Measurements from ENCODE around the gene OLFML1. TPM values are rescaled to one million over a fixed set of nuclear protein-coding genes. Genes with fewer than 3 reads are reported as not detected.

Gene OLFML1
- total RNA-seq, 1 experiment from 2014 or later = not detected

DNA sequence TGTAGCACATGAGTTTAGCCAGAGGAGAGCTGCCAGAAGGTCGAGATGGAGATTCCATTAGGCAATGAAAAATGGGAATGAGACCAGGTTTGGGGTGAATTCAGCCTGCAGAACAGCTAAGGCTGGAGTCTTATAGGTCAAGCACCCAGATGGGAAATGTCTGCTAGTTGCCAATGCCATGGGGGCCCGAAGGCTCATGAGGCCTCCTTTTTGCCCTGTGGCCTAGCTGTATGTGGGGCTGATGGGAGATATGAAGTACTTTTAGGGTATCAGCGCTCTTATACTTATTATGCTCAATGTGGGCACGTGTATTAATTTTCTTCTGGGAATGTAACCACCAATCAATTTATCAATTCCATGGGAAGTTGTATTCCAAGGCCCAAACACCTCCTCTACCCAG, 37.2 kb downstream of the OLFML1 start:
- Histone ChIP-seq H3K9me2 (replicated peaks; ENCODE audit: low read length) (no peaks in the 10 kb centered on the region), H3K27me3 (ENCODE audit: low read length) (peaks cover 25% of the 10 kb centered on the region), H3K27ac (ENCODE audit: low read length) (no peak overlapping the region), H4K20me1 (ENCODE audit: low read length) (no peaks in the 10 kb centered on the region), H3K79me2 (ENCODE audit: low read length) (no peaks in the 10 kb centered on the region), H3F3A (ENCODE audit: low read length, unreplicated experiment) (no peaks in the 10 kb centered on the region), H3K9me3 (ENCODE audit: low read length) (no peaks in the 10 kb centered on the region), H3K4me1 (ENCODE audit: insufficient read depth, low read length) (no peaks in the 10 kb centered on the region), H3K9ac (ENCODE audit: low read length) (no peak overlapping the region), H2AFZ (ENCODE audit: low read length) (no peak overlapping the region), H3K4me2 (ENCODE audit: low read length) (no peak overlapping the region), H3K36me3 (ENCODE audit: low read depth, low read length) (no peaks in the 10 kb centered on the region), H3K4me3 (ENCODE audit: low read length) (no peak overlapping the region)
- BruUV-seq (replicated peaks) = no TSS peak
- TF ChIP-seq, protein P1, sequence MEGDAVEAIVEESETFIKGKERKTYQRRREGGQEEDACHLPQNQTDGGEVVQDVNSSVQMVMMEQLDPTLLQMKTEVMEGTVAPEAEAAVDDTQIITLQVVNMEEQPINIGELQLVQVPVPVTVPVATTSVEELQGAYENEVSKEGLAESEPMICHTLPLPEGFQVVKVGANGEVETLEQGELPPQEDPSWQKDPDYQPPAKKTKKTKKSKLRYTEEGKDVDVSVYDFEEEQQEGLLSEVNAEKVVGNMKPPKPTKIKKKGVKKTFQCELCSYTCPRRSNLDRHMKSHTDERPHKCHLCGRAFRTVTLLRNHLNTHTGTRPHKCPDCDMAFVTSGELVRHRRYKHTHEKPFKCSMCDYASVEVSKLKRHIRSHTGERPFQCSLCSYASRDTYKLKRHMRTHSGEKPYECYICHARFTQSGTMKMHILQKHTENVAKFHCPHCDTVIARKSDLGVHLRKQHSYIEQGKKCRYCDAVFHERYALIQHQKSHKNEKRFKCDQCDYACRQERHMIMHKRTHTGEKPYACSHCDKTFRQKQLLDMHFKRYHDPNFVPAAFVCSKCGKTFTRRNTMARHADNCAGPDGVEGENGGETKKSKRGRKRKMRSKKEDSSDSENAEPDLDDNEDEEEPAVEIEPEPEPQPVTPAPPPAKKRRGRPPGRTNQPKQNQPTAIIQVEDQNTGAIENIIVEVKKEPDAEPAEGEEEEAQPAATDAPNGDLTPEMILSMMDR (conservative IDR thresholded peaks at IDR 0.05; ENCODE audit: low read depth, low read length) = no peak
- no peak for TF ChIP-seq EZH2 (IDR thresholded peaks at IDR 0.05; ENCODE audit: low read length, unreplicated experiment)
- TF ChIP-seq EZH2phosphoT487 (IDR thresholded peaks at IDR 0.05; ENCODE audit: borderline replicate concordance, low read length) = no peak
- DNase-seq (no peak), ATAC-seq (no peak)
- ChIA-PET CTCF (no interaction called here), POLR2A (ENCODE audit: unreplicated experiment) (no interaction called here)
- intact Hi-C loops (cut with micrococcal nuclease) = no loop called here

DNA sequence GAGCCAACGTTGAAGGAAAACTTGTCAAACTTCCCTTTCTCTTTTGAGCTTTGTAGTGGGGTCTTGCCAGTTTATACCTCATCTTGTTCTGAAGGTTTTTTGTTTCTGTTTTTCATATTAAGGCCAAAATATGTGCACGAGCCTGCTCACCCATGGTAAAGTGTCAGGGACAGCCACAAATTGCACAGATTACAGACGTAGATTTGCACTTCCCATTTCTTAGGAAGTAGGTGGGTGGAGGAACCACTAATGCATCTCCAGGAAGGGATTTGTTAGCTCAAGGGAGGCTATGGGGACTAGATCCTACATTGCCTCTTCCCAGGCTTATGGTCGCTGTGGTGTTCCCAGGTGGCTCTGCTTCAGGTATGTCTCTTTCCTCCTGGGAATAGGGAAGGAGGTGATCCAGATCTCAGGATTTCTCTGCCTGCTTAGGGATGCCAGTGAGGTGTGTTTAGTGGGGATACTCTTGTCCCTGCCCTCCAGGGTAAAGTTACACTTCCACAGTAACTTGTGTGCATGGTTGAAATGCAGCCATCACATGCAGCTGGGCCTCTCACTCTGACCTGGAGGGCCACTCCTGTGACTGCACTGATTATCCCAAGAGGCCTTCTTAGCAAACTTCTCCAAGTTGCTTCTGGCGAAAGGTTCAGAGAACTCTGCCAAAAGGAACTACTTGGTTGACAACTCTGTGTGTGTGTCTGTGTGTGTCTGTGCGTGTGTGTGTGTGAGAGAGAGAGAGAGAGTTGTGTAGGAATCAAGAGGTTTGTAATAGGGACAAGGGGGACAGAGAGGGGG, 38.3 kb downstream of the OLFML1 start:
- Histone ChIP-seq H3F3A (ENCODE audit: low read length, unreplicated experiment) (no peaks in the 10 kb centered on the region), H3K79me2 (ENCODE audit: low read length) (no peaks in the 10 kb centered on the region), H3K4me2 (ENCODE audit: low read length) (no peak overlapping the region), H3K9ac (ENCODE audit: low read length) (no peak overlapping the region), H3K9me3 (ENCODE audit: low read length) (no peaks in the 10 kb centered on the region), H3K9me2 (replicated peaks; ENCODE audit: low read length) (no peaks in the 10 kb centered on the region), H3K27ac (ENCODE audit: low read length) (no peak overlapping the region), H2AFZ (ENCODE audit: low read length) (no peak overlapping the region), H3K4me1 (ENCODE audit: insufficient read depth, low read length) (no peaks in the 10 kb centered on the region), H3K27me3 (ENCODE audit: low read length) (peaks cover 25% of the 10 kb centered on the region), H4K20me1 (ENCODE audit: low read length) (no peaks in the 10 kb centered on the region), H3K36me3 (ENCODE audit: low read depth, low read length) (no peaks in the 10 kb centered on the region), H3K4me3 (ENCODE audit: low read length) (no peak overlapping the region)
- CTCF ChIA-PET = no interaction called here
- DNase-seq (no peak), ATAC-seq (no peak)
- intact Hi-C loops (cut with micrococcal nuclease) = no loop called here
- no peak for TF ChIP-seq EZH2 (IDR thresholded peaks at IDR 0.05; ENCODE audit: low read length, unreplicated experiment)
- TF ChIP-seq, protein P1 (conservative IDR thresholded peaks at IDR 0.05; ENCODE audit: low read depth, low read length) = no peak
- TF ChIP-seq EZH2phosphoT487 (IDR thresholded peaks at IDR 0.05; ENCODE audit: borderline replicate concordance, low read length) = no peak
- POLR2A ChIA-PET (ENCODE audit: unreplicated experiment) = no interaction called here
- BruUV-seq (replicated peaks) = no TSS peak

DNA sequence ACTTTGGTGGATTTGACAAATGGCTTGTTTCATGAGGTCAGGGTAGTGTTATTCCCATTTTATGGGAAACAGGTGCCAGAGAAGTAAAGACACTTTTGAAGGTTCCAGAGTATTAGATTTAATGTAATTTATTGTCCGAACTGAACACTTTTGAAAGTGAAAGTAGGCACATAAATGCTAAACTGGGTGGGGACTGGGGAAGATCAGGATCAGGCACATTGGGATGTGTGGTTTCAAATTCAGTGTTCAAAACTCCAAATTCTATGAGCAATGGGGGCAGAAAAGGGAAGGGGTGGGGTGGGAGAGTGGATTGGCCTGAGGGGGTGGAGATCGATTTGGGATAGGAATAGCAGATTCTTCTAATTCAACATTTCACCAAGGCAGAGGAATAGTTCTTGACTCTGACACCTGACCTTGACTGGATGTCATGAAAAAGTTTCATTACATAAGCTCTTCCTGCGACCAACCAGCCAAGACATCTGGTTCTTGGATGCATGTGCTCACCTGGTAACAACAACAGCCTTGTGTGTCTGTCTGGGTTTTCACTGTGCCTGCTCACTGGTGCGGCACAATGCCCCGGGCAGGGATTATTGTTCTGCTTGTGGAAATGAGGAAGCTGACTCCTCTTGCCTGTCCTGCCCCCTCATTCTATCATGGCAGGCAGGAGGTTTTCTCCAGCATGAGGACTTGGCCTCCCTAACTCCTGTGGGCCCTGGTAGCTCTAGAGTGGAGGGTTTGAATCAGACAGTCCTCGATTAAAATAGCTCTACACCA, 39.3 kb downstream of the OLFML1 start:
- no peaks in the 10 kb centered on the region for H3K9me2 ChIP-seq (replicated peaks; ENCODE audit: low read length)
- CTCF ChIA-PET = no interaction called here
- TF ChIP-seq EZH2phosphoT487 (IDR thresholded peaks at IDR 0.05; ENCODE audit: borderline replicate concordance, low read length) = no peak
- TF ChIP-seq, protein P1 (conservative IDR thresholded peaks at IDR 0.05; ENCODE audit: low read depth, low read length) = no peak
- TF ChIP-seq EZH2 (IDR thresholded peaks at IDR 0.05; ENCODE audit: low read length, unreplicated experiment) = no peak
- H3K4me1 ChIP-seq (ENCODE audit: insufficient read depth, low read length) = no peaks in the 10 kb centered on the region
- no peak overlapping the region for H2AFZ ChIP-seq (ENCODE audit: low read length)
- no peak overlapping the region for H3K4me3 ChIP-seq (ENCODE audit: low read length)
- no peaks in the 10 kb centered on the region for H3F3A ChIP-seq (ENCODE audit: low read length, unreplicated experiment)
- DNase-seq (no peak), ATAC-seq (no peak)
- intact Hi-C loops (cut with micrococcal nuclease) = no loop called here
- no peak overlapping the region for H3K27ac ChIP-seq (ENCODE audit: low read length)
- H3K4me2 ChIP-seq (ENCODE audit: low read length) = no peak overlapping the region
- H3K9ac ChIP-seq (ENCODE audit: low read length) = no peak overlapping the region
- POLR2A ChIA-PET (ENCODE audit: unreplicated experiment) = no interaction called here
- BruUV-seq (replicated peaks) = no TSS peak
- H4K20me1 ChIP-seq (ENCODE audit: low read length) = no peaks in the 10 kb centered on the region
- H3K27me3 ChIP-seq (ENCODE audit: low read length) = peaks cover 25% of the 10 kb centered on the region
- H3K9me3 ChIP-seq (ENCODE audit: low read length) = no peaks in the 10 kb centered on the region
- no peaks in the 10 kb centered on the region for H3K79me2 ChIP-seq (ENCODE audit: low read length)
- H3K36me3 ChIP-seq (ENCODE audit: low read depth, low read length) = no peaks in the 10 kb centered on the region
